Cardiac septum (tissue), 1 donor: Measurements from ENCODE around the gene EEF1AKMT4. TPM values are rescaled to one million over a fixed set of nuclear protein-coding genes. Genes with fewer than 3 reads are reported as not detected.
A peak's percentile ranks its signal among the peaks of the same experiment; 100 is the strongest.

ENCODE experiments used
- DNase-seq: peaks from one replicate; pipeline ENCODE4 v3.0.0-alpha.2; 2020; ENCODE audit warnings: low spot score
- intact Hi-C: fragments of 100-400 bp; cut with DNase I; formaldehyde crosslinking; loops from one replicate; pipeline ENCODE4 v1.14.0; 2022
- microRNA-seq: library from miRNA; unstranded; fragments of <30 nt; microRNA quantifications from one replicate; pipeline ENCODE4 v1.2.0, GENCODE V29; 2020
- total RNA-seq: library from RNA; stranded (reverse); fragmentation: NEBNext Ultra II Directional; extraction: Animal tissue kit (Norgen Biotek cat#: 25700); gene quantifications from one replicate; pipeline ENCODE4 v1.2.1, GENCODE V29; 2021
- donor health status: DM: no; HTN: no; CAD: no.

Gene EEF1AKMT4
- total RNA-seq, 1 donor from 2014 or later, result 1.5 TPM

DNA sequence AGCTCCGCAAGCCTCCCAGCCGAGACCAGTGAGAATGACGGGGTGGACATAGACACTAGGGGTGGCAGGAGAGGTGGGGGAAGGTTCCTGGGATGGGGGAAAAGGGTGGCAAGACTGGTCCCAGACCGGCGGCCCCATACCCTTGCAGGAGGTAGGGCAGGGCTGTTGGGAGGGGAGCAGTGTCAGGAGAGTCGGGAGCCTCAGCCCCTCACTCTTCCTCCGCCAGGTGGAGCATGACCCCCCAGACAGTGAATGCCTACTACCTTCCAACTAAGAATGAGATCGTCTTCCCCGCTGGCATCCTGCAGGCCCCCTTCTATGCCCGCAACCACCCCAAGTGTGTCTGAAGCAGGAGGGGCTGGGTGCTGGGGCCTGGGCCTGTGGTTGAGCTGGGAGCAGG is 40.9 kb downstream of the EEF1AKMT4 start:
- intact Hi-C loops, result no loop called here
- DNase-seq, result no peak

GRCh38 chr3:184291044-184291737 is 41.7 kb downstream of the EEF1AKMT4 start:
- intact Hi-C loops, result no loop called here
- no peak for DNase-seq

DNA sequence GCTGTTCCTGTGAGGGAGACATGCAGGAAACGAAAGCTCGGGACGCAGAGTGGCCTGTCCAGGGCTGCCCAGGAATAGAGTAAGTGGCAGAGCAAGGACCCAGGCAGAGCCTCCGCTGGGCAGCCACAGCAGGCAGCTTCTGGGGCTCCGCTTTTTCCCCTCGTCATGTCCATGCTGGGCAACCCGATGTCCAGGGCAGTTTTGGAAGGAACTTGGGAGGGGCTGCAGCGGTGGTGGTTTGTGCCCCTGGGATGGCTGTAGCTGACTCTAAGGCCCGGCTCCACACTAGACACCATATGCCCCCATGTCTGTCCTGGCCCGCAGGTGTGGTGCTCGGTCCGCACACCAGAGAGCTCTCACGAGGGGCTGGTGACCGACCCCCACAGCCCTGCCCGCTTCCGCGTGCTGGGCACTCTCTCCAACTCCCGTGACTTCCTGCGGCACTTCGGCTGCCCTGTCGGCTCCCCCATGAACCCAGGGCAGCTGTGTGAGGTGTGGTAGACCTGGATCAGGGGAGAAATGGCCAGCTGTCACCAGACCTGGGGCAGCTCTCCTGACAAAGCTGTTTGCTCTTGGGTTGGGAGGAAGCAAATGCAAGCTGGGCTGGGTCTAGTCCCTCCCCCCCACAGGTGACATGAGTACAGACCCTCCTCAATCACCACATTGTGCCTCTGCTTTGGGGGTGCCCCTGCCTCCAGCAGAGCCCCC is 42.4 kb downstream of the EEF1AKMT4 start:
- no peak for DNase-seq
- intact Hi-C loops, result no loop called here

DNA sequence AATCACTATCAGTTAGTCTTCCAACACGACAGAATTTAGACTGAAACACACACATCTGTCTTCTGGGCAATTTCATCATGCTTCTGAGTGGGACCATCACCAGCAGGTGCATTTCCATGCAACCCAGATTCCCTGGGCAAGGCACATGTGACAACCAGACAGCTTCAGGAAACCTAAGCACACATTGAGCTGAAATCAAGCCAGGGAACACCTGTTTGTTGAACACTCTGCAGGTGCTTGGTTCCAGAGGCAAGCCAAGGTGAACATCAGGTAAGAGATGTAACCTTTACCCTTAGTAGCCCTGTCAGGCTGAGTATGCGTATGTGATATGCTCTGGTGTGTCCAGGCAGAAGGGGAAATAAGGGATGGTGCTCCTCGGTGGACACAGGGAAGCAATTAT is 46.3 kb downstream of the EEF1AKMT4 start:
- intact Hi-C loops, result loop anchor here (5.0 kb wide), 1 partner anchor 108 kb away; the partner anchor contains the start of gene ABCF3
- DNase-seq, result no peak

GRCh38 chr3:184296616-184297015 is 47.1 kb downstream of the EEF1AKMT4 start:
- intact Hi-C loops, result loop anchor here (5.0 kb wide), 1 partner anchor 109 kb away; the partner anchor contains the start of gene ABCF3

DNA sequence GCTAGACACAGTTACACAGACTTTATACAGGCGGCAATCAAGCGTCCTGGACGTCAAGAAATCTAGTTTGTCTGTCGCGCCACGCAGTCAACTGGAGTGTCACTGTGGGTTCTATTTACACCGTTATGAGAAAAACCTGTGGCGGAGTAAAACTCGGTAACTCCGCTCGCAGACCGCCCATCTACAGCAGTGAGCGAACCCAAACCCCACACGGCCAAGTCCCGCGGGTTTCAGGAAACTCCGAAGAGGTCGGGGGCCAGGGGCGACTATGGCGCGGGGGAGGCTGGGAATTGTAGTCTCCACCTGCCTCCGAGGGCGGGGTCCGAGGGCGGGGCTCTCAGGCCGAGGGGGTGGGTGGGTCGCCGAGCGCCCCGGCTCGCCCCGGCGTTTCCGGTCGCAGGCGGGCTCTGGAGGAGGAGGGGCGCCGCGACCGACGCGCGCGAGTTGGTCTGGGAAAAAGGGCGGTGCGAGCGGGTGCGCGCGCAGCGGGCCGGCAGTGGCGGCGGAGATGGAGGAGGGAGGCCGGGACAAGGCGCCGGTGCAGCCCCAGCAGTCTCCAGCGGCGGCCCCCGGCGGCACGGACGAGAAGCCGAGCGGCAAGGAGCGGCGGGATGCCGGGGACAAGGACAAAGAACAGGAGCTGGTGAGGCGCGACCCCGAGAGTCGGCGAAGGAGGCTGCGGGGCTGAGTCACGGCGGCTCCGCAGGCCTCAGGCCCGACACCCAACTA is 49.5 kb downstream of the EEF1AKMT4 start, which contains the start of gene PSMD2:
PSMD2 (plus strand) TSS at position 483 of the 729 bp plus-strand sequence; CDS start at position 509, 26 bp downstream.
- DNase-seq, result peak; percentile 98
- intact Hi-C loops, result loop anchor here (1.0 to 5.0 kb wide), 4 partner anchors 15 to 112 kb away; partner anchors contain the start of genes ABCF3, EEF1AKMT4 and EIF4G1

More at GRCh38 chr3:184296616-184297015, 47.1 kb downstream of the EEF1AKMT4 start:
- no peak for DNase-seq

DNA sequence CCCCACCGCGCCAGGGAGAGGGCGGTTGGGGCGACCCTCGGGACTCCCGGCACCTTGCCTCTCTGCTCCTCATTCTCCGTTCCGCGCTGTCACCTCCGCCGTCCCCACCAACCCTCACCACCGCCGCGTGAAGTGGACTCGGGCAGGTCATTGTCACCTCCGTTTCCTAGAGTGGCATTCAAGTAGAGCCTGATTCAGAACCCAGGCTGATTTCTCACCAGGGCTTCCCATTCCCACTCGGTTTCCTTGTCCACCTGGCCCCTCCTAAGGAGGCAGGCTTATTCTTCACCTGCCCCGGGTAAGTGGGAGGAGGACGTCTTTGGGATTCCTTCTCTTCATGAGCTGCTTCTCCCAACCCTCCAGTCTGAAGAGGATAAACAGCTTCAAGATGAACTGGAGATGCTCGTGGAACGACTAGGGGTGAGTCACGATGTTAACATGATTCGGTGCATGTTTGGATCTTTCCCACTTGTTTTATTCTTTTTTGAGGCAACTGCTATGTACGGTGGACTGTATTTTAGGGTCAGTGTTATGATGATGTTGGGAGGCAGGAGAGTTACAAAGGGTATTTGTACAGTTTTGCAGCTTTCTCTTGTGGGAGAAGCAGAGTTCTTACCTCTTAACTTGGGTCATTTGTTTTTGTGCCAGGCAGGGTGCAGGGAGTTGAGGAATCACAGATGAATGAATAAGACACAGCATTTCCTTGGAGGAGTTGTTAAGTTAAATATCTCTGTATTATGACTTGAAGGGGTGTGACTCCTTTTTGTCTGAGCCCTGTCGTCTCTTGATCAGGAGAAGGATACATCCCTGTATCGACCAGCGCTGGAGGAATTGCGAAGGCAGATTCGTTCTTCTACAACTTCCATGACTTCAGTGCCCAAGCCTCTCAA is 50.3 kb downstream of the EEF1AKMT4 start:
- intact Hi-C loops, result loop anchor here (1.0 to 5.0 kb wide), 3 partner anchors 15 to 112 kb away; partner anchors contain the start of genes ABCF3, EEF1AKMT4 and EIF4G1
- DNase-seq, result no peak

GRCh38 chr3:184300378-184300720 is 50.9 kb downstream of the EEF1AKMT4 start:
- DNase-seq, result no peak
- intact Hi-C loops, result no loop called here

- DNase-seq, result no peak
- intact Hi-C loops, result no loop called here
Measured at GRCh38 chr3:184305577-184305976, 56.1 kb downstream of the EEF1AKMT4 start.

- intact Hi-C loops, result no loop called here
- DNase-seq, result no peak
Measured at GRCh38 chr3:184306341-184306972, 57.0 kb downstream of the EEF1AKMT4 start.

- no peak for DNase-seq
Measured at GRCh38 chr3:184307915-184308314, 58.4 kb downstream of the EEF1AKMT4 start.

More at GRCh38 chr3:184307915-184308314, 58.4 kb downstream of the EEF1AKMT4 start:
- intact Hi-C loops, result no loop called here

Small RNA genes lying within 50 kb of the gene (microRNA-seq; reads per million reads assigned to microRNA genes)
- not detected for gene MIR1224

Other genes starting within 250 kb of the EEF1AKMT4 start
- 34.6 TPM for gene ABCC5, start 231.8 kb upstream of the EEF1AKMT4 start, total RNA-seq
- gene HTR3D, start 217.9 kb upstream of the EEF1AKMT4 start, total RNA-seq, result not detected
- gene HTR3C, start 196.6 kb upstream of the EEF1AKMT4 start, total RNA-seq, result not detected
- gene HTR3E, start 152.6 kb upstream of the EEF1AKMT4 start, total RNA-seq, result not detected
- gene EIF2B5, start 114.3 kb upstream of the EEF1AKMT4 start, total RNA-seq, result 33.4 TPM
- 68.6 TPM for gene DVL3, start 94.3 kb upstream of the EEF1AKMT4 start, total RNA-seq
- gene AP2M1, start 74.8 kb upstream of the EEF1AKMT4 start, total RNA-seq, result 317 TPM
- gene ABCF3, start 63.5 kb upstream of the EEF1AKMT4 start, total RNA-seq, result 61.5 TPM
- not detected for gene VWA5B2, start 20.1 kb upstream of the EEF1AKMT4 start, total RNA-seq
- 14.1 TPM for gene ALG3, start 710 bp upstream of the EEF1AKMT4 start, total RNA-seq
- gene CAMK2N2, start 11.9 kb downstream of the EEF1AKMT4 start, total RNA-seq, result 0.30 TPM
- gene ECE2, start 26.4 kb downstream of the EEF1AKMT4 start, total RNA-seq, result 0.19 TPM
- 217 TPM for gene PSMD2, start 49.6 kb downstream of the EEF1AKMT4 start, total RNA-seq
- gene EIF4G1, start 64.9 kb downstream of the EEF1AKMT4 start, total RNA-seq, result 284 TPM
- gene FAM131A, start 87.9 kb downstream of the EEF1AKMT4 start, total RNA-seq, result 43.3 TPM
- gene CLCN2, start 111.9 kb downstream of the EEF1AKMT4 start, total RNA-seq, result 3.1 TPM
- gene POLR2H, start 112.0 kb downstream of the EEF1AKMT4 start, total RNA-seq, result 23.2 TPM
- 0.48 TPM for gene THPO, start 128.5 kb downstream of the EEF1AKMT4 start, total RNA-seq
- gene CHRD, start 130.4 kb downstream of the EEF1AKMT4 start, total RNA-seq, result 7.0 TPM